Measurements from ENCODE around the gene TCF19. TPM values are rescaled to one million over a fixed set of nuclear protein-coding genes. Genes with fewer than 3 reads are reported as not detected.

Gene TCF19
- total RNA-seq, 2 donors from 2014 or later, result 7.6 to 10.0 TPM

DNA sequence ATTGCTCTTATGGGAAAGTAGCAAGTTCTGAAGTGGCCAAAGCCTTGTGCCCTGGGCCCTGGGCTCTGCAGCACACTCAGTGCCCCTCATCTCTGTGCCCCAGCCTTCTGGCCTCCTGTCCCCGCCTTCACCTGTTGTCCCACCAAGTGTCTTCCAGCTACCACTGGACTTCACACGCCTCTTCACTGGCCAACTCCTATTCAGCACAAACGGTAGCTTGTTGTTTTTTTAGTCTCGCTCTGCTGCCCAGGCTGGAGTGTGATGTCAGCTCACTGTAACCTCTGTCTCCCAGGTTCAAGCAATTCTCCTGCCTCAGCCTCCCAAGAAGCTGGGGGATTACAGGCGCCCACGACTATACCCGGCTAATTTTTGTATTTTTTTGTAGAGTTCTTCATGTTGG, 5.6 kb upstream of the TCF19 start:
- DNase-seq (ENCODE audit: low spot score), result no peak
- intact Hi-C loops (cut with DNase I), result no loop called here
- no peaks in the 10 kb centered on the region for H3K27me3 ChIP-seq (replicated peaks; ENCODE audit: insufficient read depth)
- H3K27ac ChIP-seq, result no peak overlapping the region
- 87% methylated on average over 7 of the region's 7 CpGs for WGBS
- no peaks in the 10 kb centered on the region for H3K9me3 ChIP-seq
- H3K4me1 ChIP-seq (replicated peaks), result no peaks in the 10 kb centered on the region
- H3K4me3 ChIP-seq, result no peak overlapping the region
- H3K36me3 ChIP-seq, result no peaks in the 10 kb centered on the region
- TF ChIP-seq POLR2A (IDR thresholded peaks at IDR 0.05) (no peak), POLR2AphosphoS5 (IDR thresholded peaks at IDR 0.05) (no peak)
- TF ChIP-seq, protein P1, sequence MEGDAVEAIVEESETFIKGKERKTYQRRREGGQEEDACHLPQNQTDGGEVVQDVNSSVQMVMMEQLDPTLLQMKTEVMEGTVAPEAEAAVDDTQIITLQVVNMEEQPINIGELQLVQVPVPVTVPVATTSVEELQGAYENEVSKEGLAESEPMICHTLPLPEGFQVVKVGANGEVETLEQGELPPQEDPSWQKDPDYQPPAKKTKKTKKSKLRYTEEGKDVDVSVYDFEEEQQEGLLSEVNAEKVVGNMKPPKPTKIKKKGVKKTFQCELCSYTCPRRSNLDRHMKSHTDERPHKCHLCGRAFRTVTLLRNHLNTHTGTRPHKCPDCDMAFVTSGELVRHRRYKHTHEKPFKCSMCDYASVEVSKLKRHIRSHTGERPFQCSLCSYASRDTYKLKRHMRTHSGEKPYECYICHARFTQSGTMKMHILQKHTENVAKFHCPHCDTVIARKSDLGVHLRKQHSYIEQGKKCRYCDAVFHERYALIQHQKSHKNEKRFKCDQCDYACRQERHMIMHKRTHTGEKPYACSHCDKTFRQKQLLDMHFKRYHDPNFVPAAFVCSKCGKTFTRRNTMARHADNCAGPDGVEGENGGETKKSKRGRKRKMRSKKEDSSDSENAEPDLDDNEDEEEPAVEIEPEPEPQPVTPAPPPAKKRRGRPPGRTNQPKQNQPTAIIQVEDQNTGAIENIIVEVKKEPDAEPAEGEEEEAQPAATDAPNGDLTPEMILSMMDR (IDR thresholded peaks at IDR 0.05), result no peak

DNA sequence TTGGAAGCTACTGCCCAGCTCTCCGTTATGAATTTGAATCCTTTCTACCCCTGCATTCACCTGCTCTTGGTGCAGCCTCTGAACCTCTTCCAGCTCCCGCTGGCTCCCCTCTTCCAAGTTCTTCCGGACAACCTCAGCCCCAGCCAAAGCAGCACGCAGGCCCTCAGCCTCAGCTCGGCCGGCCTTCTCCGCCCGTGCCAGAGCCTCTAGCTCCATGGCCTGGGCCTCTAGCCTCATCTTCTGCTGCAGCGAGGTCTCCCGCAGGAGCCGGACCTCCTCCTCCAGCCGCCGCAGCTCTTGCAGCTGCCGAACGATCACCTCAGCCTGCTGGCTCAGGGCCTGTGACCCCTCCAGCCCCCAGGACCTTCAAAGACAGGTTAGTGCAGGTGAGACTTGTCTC, 4.0 kb upstream of the TCF19 start:
- Histone ChIP-seq H3K4me3 (no peak overlapping the region), H3K27ac (no peak overlapping the region), H3K4me1 (replicated peaks) (peaks cover 5% of the 10 kb centered on the region), H3K36me3 (no peaks in the 10 kb centered on the region), H3K27me3 (replicated peaks; ENCODE audit: insufficient read depth) (no peaks in the 10 kb centered on the region), H3K9me3 (no peaks in the 10 kb centered on the region)
- 91% methylated on average over 15 of the region's 15 CpGs for WGBS
- TF ChIP-seq POLR2A (IDR thresholded peaks at IDR 0.05) (no peak), POLR2AphosphoS5 (IDR thresholded peaks at IDR 0.05) (no peak)
- TF ChIP-seq, protein P1 (IDR thresholded peaks at IDR 0.05), result no peak
- DNase-seq (ENCODE audit: low spot score), result no peak
- intact Hi-C loops (cut with DNase I), result no loop called here

DNA sequence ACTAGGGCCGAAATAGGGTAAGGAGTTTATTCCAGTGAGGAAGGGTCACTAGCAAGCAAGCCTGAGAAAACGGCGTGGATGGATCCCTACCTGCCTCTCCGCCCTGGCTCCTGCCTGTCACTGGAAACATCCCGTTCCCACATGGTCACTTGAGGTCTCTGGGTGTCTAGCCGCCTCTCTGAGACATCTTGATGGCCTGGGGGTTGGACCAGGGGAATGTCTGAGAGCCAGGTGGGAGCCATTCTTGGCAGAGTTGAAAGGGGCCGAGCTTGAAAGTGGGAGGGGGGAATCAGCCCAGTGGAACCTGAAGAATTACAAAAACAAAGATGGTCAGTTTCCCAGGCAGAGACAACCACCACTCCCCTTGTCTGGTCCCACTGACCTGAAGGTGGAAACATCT, 1.7 kb upstream of the TCF19 start:
- TF ChIP-seq POLR2AphosphoS5 (IDR thresholded peaks at IDR 0.05) (no peak), POLR2A (IDR thresholded peaks at IDR 0.05) (no peak)
- TF ChIP-seq, protein P1 (IDR thresholded peaks at IDR 0.05), result no peak
- Histone ChIP-seq H3K27me3 (replicated peaks; ENCODE audit: insufficient read depth) (no peaks in the 10 kb centered on the region), H3K4me1 (replicated peaks) (peaks cover 5% of the 10 kb centered on the region), H3K36me3 (no peaks in the 10 kb centered on the region), H3K27ac (no peak overlapping the region), H3K9me3 (no peaks in the 10 kb centered on the region), H3K4me3 (no peak overlapping the region)
- no peak for DNase-seq (ENCODE audit: low spot score)
- 91% methylated on average over 7 of the region's 7 CpGs for WGBS
- intact Hi-C loops (cut with DNase I), result loop anchor here (5.0 kb wide), 1 partner anchor 41 kb away; no protein-coding TSS in a partner anchor

DNA sequence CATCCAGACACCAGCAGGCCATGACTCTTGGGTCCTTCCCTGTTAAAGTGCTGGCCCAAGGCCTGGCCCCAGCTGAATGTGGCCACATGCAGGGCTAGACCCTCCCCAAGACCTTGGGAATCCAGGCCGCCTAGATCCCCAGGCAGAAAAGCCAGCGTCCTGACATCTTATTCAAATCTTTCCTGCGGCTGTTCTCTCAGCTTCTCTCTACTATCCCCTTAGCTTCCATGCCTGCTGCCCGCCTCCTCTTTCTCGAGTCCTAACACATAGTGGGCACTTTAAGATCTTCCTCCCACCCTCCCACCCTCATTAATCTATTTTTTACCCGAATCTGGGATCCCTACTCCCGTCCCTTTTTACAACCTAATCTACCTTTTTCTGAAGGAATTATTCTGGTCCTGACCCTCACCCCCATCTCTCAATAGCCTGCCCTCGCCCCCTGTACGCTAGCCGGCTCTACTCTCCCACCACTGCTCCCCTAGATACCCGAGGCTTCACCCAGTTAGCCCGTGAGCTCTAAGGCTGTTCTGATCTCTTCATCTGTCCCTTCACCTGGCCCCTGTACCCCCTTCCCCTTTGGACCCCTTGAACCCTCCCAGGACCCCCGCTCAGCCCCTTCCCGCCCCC, 763 bp upstream of the TCF19 start, which contains the start of gene CCHCR1:
CCHCR1 (minus strand) TSS at position 290 of the 627 bp plus-strand sequence; CDS start at position 88, 202 bp downstream.
- Histone ChIP-seq H3K27me3 (replicated peaks; ENCODE audit: insufficient read depth) (no peaks in the 10 kb centered on the region), H3K4me1 (replicated peaks) (peaks cover 5% of the 10 kb centered on the region), H3K9me3 (no peaks in the 10 kb centered on the region), H3K4me3 (peak within 1 kb of the TSS; percentile 57 to 58), H3K36me3 (no peaks in the 10 kb centered on the region), H3K27ac (peak within 1 kb of the TSS; percentile 80 to 86)
- TF ChIP-seq POLR2AphosphoS5 (IDR thresholded peaks at IDR 0.05), result no peak
- TF ChIP-seq, protein P1 (IDR thresholded peaks at IDR 0.05), result no peak
- TF ChIP-seq POLR2A (IDR thresholded peaks at IDR 0.05), result no peak
- WGBS, result 7% methylated on average over 14 of the region's 14 CpGs
- intact Hi-C loops (cut with DNase I), result loop anchor here (5.0 kb wide), 1 partner anchor 40 kb away; no protein-coding TSS in a partner anchor
- no peak for DNase-seq (ENCODE audit: low spot score)

Data from prostate gland (tissue), 2 donors.